ENCODE results near the gene TUBB8B. TPM values are rescaled to one million over a fixed set of nuclear protein-coding genes. Genes with fewer than 3 reads are reported as not detected.
A peak's percentile ranks its signal among the peaks of the same experiment; 100 is the strongest.
"Not testable (repeated sequence)": the region's sequence is repeated elsewhere in the genome, so short reads cannot be mapped to it uniquely, and the experiment has no call there.

The TUBB8B gene
- 1 to 10 TPM in 2 of 6 donors, under 1 TPM in 1, not detected in 3; 0.34 to 1.4 (median 1.0) TPM for total RNA-seq

- not testable (repeated sequence) for H3K36me3 ChIP-seq; H3K27ac ChIP-seq; H3K4me3 ChIP-seq; H3K9me3 ChIP-seq; ATAC-seq (ENCODE audit: low FRiP score in 2 of 2); H3K27me3 ChIP-seq; H3K4me1 ChIP-seq
- WGBS, 2 donors, result 81 to 85% methylated on average over 4 to 10 of the region's 37 CpGs
- DNase-seq, result peak in 1 of 2 donors; percentile 61
Observed at GRCh38 chr18:49176-49665, at the start of gene TUBB8B. TSS of gene TUBB8B (minus strand) at chr18:49615. CDS start at chr18:49557, 58 bp downstream.

DNA sequence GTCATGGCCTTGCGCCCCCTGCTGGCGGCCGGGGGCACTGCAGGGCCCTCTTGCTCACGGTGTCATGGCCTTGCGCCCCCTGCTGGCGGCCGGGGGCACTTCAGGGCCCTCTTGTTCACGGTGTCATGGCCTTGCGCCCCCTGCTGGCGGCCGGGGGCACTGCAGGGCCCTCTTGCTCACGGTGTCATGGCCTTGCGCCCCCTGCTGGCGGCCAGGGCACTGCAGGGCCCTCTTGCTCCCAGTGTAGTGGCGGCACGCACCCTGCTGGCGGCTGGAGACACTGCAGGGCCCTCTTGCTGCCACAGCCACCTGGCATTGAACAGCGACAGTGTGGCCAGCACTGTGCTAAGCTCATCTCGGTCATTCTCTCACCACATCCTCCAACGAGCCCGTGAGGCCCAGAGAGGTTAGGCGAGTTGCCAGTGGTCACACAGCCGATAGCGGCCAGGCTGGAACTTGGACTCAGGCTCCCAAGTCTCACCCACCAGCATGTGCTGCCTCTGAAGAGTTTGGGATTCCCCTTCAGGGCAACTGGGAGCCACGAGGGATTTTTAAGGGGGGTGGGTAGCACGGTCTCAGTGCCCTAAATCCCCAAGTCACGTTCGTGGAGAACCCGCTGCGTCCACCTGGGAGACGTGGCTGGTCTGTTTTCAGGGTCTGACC, 48.0 kb upstream of the TUBB8B start:
- not testable (repeated sequence) for H3K4me1 ChIP-seq; ATAC-seq (ENCODE audit: low FRiP score in 2 of 2)

DNA sequence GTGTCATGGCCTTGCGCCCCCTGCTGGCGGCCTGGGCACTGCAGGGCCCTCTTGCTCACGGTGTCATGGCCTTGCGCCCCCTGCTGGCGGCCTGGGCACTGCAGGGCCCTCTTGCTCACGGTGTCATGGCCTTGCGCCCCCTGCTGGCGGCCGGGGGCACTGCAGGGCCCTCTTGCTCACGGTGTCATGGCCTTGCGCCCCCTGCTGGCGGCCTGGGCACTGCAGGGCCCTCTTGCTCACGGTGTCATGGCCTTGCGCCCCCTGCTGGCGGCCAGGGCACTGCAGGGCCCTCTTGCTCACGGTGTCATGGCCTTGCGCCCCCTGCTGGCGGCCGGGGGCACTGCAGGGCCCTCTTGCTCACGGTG, 47.3 kb upstream of the TUBB8B start:
- not testable (repeated sequence) for H3K27ac ChIP-seq; H3K27me3 ChIP-seq; ATAC-seq (ENCODE audit: low FRiP score in 2 of 2); DNase-seq; H3K36me3 ChIP-seq; H3K4me1 ChIP-seq; H3K9me3 ChIP-seq; H3K4me3 ChIP-seq
- WGBS, 2 donors, result 81% methylated on average over 6 of the region's 20 CpGs; no CpG with 5 or more reads in 1 of the 2 donors

More for the DNA sequence above, 48.0 kb upstream of the TUBB8B start:
- not testable (repeated sequence) for H3K9me3 ChIP-seq, H3K4me3 ChIP-seq, H3K27ac ChIP-seq, H3K27me3 ChIP-seq, H3K36me3 ChIP-seq
- peak in 1 of 2 donors; percentile 58 for DNase-seq
- TF ChIP-seq, protein P1, sequence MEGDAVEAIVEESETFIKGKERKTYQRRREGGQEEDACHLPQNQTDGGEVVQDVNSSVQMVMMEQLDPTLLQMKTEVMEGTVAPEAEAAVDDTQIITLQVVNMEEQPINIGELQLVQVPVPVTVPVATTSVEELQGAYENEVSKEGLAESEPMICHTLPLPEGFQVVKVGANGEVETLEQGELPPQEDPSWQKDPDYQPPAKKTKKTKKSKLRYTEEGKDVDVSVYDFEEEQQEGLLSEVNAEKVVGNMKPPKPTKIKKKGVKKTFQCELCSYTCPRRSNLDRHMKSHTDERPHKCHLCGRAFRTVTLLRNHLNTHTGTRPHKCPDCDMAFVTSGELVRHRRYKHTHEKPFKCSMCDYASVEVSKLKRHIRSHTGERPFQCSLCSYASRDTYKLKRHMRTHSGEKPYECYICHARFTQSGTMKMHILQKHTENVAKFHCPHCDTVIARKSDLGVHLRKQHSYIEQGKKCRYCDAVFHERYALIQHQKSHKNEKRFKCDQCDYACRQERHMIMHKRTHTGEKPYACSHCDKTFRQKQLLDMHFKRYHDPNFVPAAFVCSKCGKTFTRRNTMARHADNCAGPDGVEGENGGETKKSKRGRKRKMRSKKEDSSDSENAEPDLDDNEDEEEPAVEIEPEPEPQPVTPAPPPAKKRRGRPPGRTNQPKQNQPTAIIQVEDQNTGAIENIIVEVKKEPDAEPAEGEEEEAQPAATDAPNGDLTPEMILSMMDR (IDR thresholded peaks at IDR 0.05), result peak in 1 of 6 experiments; percentile 11
- WGBS, 2 donors, result 40 to 85% methylated on average over 2 to 10 of the region's 31 CpGs

- 67 to 76% methylated on average over 9 to 12 of the region's 37 CpGs for WGBS, 2 donors
- H3K36me3 ChIP-seq, DNase-seq, H3K27me3 ChIP-seq, H3K4me1 ChIP-seq, H3K4me3 ChIP-seq, H3K27ac ChIP-seq, H3K9me3 ChIP-seq: not testable (repeated sequence)
- peak in 1 of 2 donors; percentile 51 for ATAC-seq (ENCODE audit: low FRiP score in 2 of 2)
Observed at GRCh38 chr18:96101-96766, 46.8 kb upstream of the TUBB8B start.

DNA sequence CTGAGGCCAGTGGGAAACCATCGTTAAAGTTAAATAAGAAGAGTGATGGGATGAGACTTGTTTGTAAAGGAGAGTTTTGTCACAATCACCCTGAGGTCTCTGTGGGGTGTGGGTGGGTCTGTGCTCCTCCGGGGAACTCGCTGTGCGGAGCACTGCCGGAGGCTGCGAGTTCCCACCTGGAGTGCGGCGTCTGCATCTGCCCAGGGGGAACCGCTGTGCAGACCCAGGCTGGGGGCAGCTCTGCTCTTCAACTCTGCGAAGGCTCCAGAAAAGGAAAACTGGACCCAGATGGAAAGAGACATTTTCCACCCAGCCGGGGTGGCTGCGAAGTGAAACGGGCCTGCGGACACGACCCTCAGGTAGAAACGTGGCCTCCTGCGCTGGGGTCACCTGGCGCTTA, 46.2 kb upstream of the TUBB8B start:
- ATAC-seq (ENCODE audit: low FRiP score in 2 of 2) (peak; percentile 47 to 65), DNase-seq (peak in 1 of 2 donors; percentile 56)
- not testable (repeated sequence) for H3K36me3 ChIP-seq, H3K9me3 ChIP-seq, H3K27ac ChIP-seq, H3K27me3 ChIP-seq, H3K4me3 ChIP-seq, H3K4me1 ChIP-seq
- WGBS, 2 donors, result 84 to 90% methylated on average over 16 to 17 of the region's 18 CpGs

DNA sequence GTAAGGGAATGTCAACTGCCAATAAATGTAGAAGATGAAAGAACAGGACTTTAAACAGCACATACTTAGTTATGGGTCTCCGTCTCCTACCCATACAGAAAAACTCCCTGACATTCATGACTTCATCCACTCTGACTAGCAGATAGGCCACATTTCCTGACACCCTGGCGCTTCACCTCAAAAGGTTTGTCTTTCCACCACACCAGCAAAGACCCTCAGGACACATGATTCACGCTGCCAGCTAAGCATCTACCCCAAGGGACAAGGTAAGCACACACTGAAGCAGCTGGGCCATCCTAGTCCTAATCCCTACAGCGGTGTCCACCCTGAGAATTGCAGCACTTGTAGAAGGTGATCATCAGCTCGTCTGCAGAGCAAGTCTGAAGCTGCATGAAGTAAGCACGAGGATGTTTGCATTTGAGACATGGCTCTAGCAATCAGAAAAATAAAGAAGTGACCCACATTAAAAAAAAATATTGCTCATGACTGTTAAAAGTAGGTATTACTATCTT, 44.5 kb upstream of the TUBB8B start:
- ATAC-seq (ENCODE audit: low FRiP score in 2 of 2); H3K27ac ChIP-seq; DNase-seq; H3K4me3 ChIP-seq; H3K27me3 ChIP-seq; H3K9me3 ChIP-seq; H3K36me3 ChIP-seq; H3K4me1 ChIP-seq: not testable (repeated sequence)
- WGBS, 2 donors, result 69 to 76% methylated on average over 5 to 6 of the region's 6 CpGs

GRCh38 chr18:91561-91960, 42.1 kb upstream of the TUBB8B start:
- not testable (repeated sequence) for DNase-seq; H3K27ac ChIP-seq; H3K4me3 ChIP-seq; H3K27me3 ChIP-seq; ATAC-seq (ENCODE audit: low FRiP score in 2 of 2); H3K36me3 ChIP-seq; H3K4me1 ChIP-seq; H3K9me3 ChIP-seq
- WGBS, 2 donors, result 75 to 86% methylated on average over 1 of the region's 1 CpG

DNA sequence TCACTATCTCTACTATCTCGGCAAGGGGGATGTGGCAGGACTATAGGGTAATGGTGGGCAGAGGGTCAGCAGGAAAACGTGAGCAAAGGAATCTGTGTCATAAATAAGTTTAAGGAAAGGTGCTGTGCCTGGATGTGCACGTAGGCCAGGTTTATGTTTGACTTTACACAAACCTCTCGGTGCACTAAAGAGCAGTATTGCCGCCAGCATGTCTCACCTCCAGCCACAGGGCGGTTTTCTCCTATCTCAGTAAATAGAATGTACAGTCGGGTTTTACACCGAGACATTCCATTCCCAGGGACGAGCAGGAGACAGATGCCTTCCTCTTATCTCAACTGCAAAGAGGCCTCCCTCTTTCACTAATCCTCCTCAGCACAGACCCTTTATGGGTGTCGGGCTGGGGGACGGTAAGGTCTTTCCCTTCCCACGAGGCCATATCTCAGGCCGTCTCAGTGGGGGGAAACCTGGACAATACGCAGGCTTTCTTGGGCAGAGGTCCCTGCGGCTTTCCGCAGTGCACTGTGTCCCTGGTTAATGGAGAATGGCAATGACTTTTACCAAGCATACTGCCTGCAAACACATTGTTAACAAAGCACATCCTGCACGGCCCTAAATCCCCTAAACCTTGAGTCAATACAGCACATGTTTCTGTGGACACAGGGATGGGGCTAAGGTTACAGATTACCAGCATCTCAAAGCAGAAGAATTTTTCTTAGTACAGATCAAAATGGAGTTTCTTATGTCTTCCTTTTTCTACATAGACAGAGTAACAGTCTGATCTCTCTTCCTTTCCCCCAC, 41.2 kb upstream of the TUBB8B start:
- H3K27me3 ChIP-seq; ATAC-seq (ENCODE audit: low FRiP score in 2 of 2); H3K4me3 ChIP-seq; H3K27ac ChIP-seq; H3K36me3 ChIP-seq; H3K9me3 ChIP-seq; DNase-seq; H3K4me1 ChIP-seq: not testable (repeated sequence)
- 68 to 82% methylated on average over 15 to 17 of the region's 17 CpGs for WGBS, 2 donors

GRCh38 chr18:89124-89523, 39.7 kb upstream of the TUBB8B start:
- 56 to 70% methylated on average over 3 to 4 of the region's 6 CpGs for WGBS, 2 donors

GRCh38 chr18:84801-85200, 35.4 kb upstream of the TUBB8B start:
- WGBS, 2 donors, result 86% methylated on average over 10 to 12 of the region's 12 CpGs
- not testable (repeated sequence) for H3K4me3 ChIP-seq; H3K27me3 ChIP-seq; H3K9me3 ChIP-seq; H3K36me3 ChIP-seq; H3K4me1 ChIP-seq; H3K27ac ChIP-seq; ATAC-seq (ENCODE audit: low FRiP score in 2 of 2)
- peak in 1 of 2 donors; percentile 56 for DNase-seq

More at GRCh38 chr18:89124-89523, 39.7 kb upstream of the TUBB8B start:
- ATAC-seq (ENCODE audit: low FRiP score in 2 of 2); H3K9me3 ChIP-seq; H3K4me3 ChIP-seq; H3K27ac ChIP-seq; DNase-seq; H3K36me3 ChIP-seq; H3K4me1 ChIP-seq; H3K27me3 ChIP-seq: not testable (repeated sequence)

DNA sequence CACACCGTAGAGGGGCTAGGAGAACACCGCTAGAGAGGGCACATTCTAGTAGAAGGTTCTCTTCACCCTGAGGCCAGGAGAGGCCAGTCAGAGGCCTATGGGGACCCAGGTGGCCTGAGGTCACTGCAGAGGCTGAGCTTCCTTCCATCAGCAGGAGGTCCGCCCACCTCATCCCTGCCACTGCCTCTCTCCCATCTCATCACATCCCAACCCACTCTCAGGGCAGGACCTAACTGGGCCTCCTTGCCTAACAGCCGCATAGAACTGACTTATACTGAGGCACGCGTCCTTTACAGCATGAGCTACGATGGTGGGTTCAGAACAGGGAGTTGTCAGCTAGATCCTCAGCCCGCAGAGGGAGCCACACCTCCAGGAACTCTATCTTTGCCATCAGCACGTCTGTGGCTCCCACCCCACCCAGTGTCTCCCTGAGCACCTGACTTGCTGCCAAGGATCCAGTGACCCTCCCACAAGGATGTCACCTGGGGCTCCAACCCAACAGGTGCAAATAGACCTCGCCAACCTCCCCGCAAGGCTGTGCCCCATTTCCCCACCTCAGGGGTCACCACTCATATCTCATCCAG, 33.3 kb upstream of the TUBB8B start:
- not testable (repeated sequence) for DNase-seq; H3K4me3 ChIP-seq; H3K36me3 ChIP-seq; H3K27ac ChIP-seq; H3K9me3 ChIP-seq; H3K27me3 ChIP-seq; ATAC-seq (ENCODE audit: low FRiP score in 2 of 2); H3K4me1 ChIP-seq
- 74 to 80% methylated on average over 7 to 11 of the region's 11 CpGs for WGBS, 2 donors
